Astrocyte of the cerebellum (primary cell): Measurements from ENCODE around the gene METTL24.
A peak's percentile ranks its signal among the peaks of the same experiment; 100 is the strongest.

Source experiments
- DNase-seq: peaks from one replicate; pipeline ENCODE4 v3.0.0-alpha.2; 2011; ENCODE audit warnings: low read depth
- H3K4me3 ChIP-seq: 2 replicates; pipeline ENCODE4 v1.5.1; 2011; ENCODE audit warnings: mild to moderate bottlenecking, low read depth, low read length, moderate library complexity
- in situ Hi-C: cut with HindIII; loops from 2 replicates; pipeline ENCODE4 v1.10.0; 2017; ENCODE audit warnings: low sequenced_read_pairs
- TF ChIP-seq, protein P1 (sequence below): IDR thresholded peaks from 2 replicates; pipeline ENCODE4 v1.5.1; 2012; ENCODE audit warnings: low read length, low read depth, moderate library complexity, mild to moderate bottlenecking; ENCODE audit errors: missing control alignments

METTL24 gene

GRCh38 chr6:110341663-110342596 lies 16.2 kb downstream of the METTL24 start:
- TF ChIP-seq, protein P1, sequence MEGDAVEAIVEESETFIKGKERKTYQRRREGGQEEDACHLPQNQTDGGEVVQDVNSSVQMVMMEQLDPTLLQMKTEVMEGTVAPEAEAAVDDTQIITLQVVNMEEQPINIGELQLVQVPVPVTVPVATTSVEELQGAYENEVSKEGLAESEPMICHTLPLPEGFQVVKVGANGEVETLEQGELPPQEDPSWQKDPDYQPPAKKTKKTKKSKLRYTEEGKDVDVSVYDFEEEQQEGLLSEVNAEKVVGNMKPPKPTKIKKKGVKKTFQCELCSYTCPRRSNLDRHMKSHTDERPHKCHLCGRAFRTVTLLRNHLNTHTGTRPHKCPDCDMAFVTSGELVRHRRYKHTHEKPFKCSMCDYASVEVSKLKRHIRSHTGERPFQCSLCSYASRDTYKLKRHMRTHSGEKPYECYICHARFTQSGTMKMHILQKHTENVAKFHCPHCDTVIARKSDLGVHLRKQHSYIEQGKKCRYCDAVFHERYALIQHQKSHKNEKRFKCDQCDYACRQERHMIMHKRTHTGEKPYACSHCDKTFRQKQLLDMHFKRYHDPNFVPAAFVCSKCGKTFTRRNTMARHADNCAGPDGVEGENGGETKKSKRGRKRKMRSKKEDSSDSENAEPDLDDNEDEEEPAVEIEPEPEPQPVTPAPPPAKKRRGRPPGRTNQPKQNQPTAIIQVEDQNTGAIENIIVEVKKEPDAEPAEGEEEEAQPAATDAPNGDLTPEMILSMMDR = peak; percentile 39
- in situ Hi-C loops = no loop called here
- DNase-seq = no peak
- H3K4me3 ChIP-seq = no peak overlapping the region

DNA sequence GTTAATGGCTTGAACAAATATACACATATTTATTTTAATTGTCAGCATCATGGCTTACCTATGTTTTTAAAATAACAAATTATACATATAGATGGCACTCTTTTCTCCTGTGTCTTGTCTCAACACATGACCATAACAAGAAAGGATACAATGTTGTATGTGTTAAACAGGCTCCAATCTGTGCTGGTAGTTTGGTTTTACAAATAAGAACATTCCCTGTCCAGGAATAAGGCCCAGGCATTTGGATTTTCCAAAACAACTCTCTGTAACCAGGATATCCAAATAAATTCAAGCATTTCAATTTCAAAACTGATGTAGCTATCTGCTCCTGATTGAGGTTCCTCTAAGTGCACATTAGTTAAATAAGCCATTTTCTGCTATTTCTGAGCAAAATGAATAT lies 17.1 kb downstream of the METTL24 start:
- TF ChIP-seq, protein P1 = no peak
- in situ Hi-C loops = no loop called here
- H3K4me3 ChIP-seq = no peak overlapping the region
- no peak for DNase-seq

DNA sequence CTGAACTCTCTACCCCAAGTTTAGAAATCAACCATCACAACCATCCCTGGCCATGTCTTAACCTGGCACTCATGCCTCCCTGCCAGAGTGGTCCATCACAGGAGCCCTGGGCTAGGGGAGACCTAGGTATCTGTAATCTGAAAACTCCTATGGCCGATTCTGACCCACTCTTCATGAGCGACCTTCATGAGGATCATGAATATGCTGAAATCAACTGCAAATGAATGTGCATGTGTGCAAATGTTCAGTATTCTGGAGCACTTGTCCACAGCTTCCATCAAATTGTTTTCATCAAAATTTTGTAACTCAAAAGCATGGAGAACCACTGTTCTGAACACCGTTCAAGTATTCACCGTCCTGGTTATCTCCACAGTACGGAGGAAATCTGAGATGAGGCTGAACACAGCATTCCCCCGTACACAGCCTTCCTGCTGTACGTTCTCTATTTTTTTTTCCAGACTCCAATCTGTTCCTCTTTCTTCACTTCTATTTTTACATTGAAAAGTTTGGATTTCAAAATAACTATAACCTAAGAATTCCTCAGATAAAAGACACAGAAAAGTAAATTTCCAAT lies 17.7 kb downstream of the METTL24 start:
- H3K4me3 ChIP-seq = no peak overlapping the region
- in situ Hi-C loops = no loop called here
- DNase-seq = no peak
- TF ChIP-seq, protein P1 = no peak

DNA sequence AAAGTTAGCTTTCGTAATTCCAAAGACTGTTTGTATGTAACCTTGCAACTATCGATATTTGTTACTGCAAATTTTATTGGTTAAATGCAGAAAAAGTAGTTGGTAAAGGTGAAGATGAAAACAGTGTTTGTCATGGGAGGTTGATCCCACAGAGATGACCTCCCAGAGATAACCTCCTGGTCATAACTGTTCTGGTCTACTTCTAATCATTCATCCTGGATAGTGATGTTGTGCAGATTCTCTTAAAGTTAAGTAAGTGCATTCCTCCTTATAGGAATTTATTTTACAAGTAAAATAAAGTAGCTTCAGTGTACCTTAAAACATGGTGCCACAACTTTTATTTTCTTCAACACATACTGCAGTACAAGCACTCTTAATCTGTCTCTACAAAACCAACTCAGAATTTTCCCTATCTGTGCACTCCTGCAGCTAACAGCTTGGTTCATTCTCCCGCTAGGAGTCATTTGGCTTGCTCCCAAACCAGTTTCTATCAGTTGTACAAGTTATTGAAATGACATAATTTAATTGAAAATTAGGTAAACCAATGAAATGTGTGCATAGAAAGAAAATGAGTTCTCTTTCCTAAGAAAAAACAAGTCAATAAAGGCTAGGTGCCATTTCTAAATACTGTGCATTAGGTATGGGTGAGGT lies 19.2 kb downstream of the METTL24 start:
- in situ Hi-C loops = no loop called here
- DNase-seq = no peak
- TF ChIP-seq, protein P1 = no peak
- no peak overlapping the region for H3K4me3 ChIP-seq

DNA sequence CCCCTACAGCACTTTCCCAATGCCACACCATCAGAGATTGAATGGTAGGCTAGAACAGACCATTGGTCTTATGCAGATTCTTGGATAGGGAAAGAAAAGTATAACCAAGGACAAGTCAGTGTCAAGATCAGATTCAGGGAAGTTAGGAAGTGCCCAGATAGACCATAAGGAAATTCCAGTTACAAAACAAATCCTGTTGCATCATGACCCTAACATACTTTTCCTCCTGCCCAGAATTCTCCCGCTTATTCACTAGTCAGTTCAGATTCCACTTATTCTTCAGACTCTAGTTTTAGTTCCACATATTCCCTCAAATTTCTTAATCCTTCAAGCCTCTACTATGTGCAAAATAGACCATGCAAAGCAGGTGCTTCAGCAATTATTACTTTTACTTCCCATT lies 20.7 kb downstream of the METTL24 start:
- no peak for DNase-seq
- TF ChIP-seq, protein P1 = no peak
- no peak overlapping the region for H3K4me3 ChIP-seq
- in situ Hi-C loops = no loop called here

GRCh38 chr6:110334423-110335180 lies 23.5 kb downstream of the METTL24 start:
- in situ Hi-C loops = no loop called here
- H3K4me3 ChIP-seq = no peak overlapping the region
- TF ChIP-seq, protein P1 = no peak
- DNase-seq = no peak
